Lung (tissue), 12 donors: ENCODE measurements around the gene IGFBP1. TPM values are rescaled to one million over a fixed set of nuclear protein-coding genes. Genes with fewer than 3 reads are reported as not detected.

Source experiments
- ATAC-seq: fragments of 200-7000 bp; cut with Tn5 transposase; one replicate; pipeline ENCODE4 v1.9.1; 2020; ENCODE audit warnings: moderate number of reproducible peaks; ENCODE audit not compliant: insufficient read depth, low FRiP score
- DNase-seq, 3 donors: peaks; one replicate each; pipeline ENCODE4 v3.0.0-alpha.2; 2013 to 2017
- H3K27ac ChIP-seq, 2 donors: one replicate each; pipeline ENCODE4 v1.5.1; 2013; ENCODE audit warnings: mild to moderate bottlenecking in 2 of 2, moderate library complexity in 2 of 2, control low read depth in 1 of 2, inconsistent platforms in 1 of 2, low read depth in 1 of 2, low read length in 1 of 2
- H3K27me3 ChIP-seq, 3 donors: one replicate each; pipeline ENCODE4 v1.5.1; 2013; ENCODE audit warnings: low read length in 2 of 3; ENCODE audit not compliant: control insufficient read depth in 3 of 3, insufficient read depth in 3 of 3
- H3K36me3 ChIP-seq, 4 donors: one replicate each; pipeline ENCODE4 v1.5.1; 2013; ENCODE audit warnings: low read length in 4 of 4, mild to moderate bottlenecking in 1 of 4, moderate library complexity in 1 of 4; ENCODE audit not compliant: control insufficient read depth in 4 of 4, insufficient read depth in 4 of 4
- H3K4me1 ChIP-seq, 5 donors: one replicate each; pipeline ENCODE4 v1.5.1; 2013; ENCODE audit warnings: low read length in 5 of 5, mild to moderate bottlenecking in 2 of 5, moderate library complexity in 1 of 5; ENCODE audit not compliant: control insufficient read depth in 5 of 5, insufficient read depth in 5 of 5
- H3K4me3 ChIP-seq: one replicate; pipeline ENCODE4 v1.5.1; 2013; ENCODE audit warnings: mild to moderate bottlenecking, control low read depth, moderate library complexity
- H3K9ac ChIP-seq, 2 donors: one replicate each; pipeline ENCODE4 v1.5.1; 2013; ENCODE audit warnings: low read length in 2 of 2, control low read depth in 1 of 2; ENCODE audit not compliant: insufficient read depth in 1 of 2
- H3K9me3 ChIP-seq, 4 donors: one replicate each; pipeline ENCODE4 v1.5.1; 2013; ENCODE audit warnings: low read length in 3 of 4, mild to moderate bottlenecking in 1 of 4, moderate library complexity in 1 of 4; ENCODE audit not compliant: control insufficient read depth in 4 of 4, insufficient read depth in 3 of 4
- CTCF ChIP-seq: IDR thresholded peaks from 2 replicates; pipeline ENCODE4 v1.5.1; 2012; ENCODE audit warnings: mild to moderate bottlenecking; ENCODE audit errors: control extremely low read depth, extremely low read depth
- WGBS, 2 donors: extraction: QIAGEN DNeasy Blood & Tissue Kit; methylation state at CpG; one replicate each; pipeline ENCODE4 v1.1.7; 2013; 5-methylcytosine and 5-hydroxymethylcytosine counted together
- polyA plus RNA-seq, 2 donors: library from polyadenylated mRNA; stranded (reverse); fragments of 200-250 nt; gene quantifications; one replicate each; pipeline ENCODE4 v1.2.1, GENCODE V29; 2013
- total RNA-seq, 2 donors: library from RNA; depleted of rRNA in 1 of 2; stranded (reverse); fragments of >200 nt in 1 of 2; gene quantifications; one replicate each; pipeline ENCODE4 v1.2.1, GENCODE V29; 2014 to 2021
- donor health status: control.
- donor health status: control.
- donor health status: Bipolar disorder and iron deficiency.
- donor health status: healthy.
- donor health status: DM: yes; HTN: yes; CAD: no.

Gene IGFBP1
- total and polyA plus RNA-seq, 4 donors: 0.06 TPM; not detected in 3

GRCh38 chr7:45893374-45893995 is 5.2 kb downstream of the IGFBP1 start:
- DNase-seq: no peak
- WGBS, 2 donors: 60 to 67% methylated on average over 5 of the region's 5 CpGs
- no peak overlapping the region for H3K27ac ChIP-seq
- H3K36me3 ChIP-seq: no peaks in the 10 kb centered on the region
- TF ChIP-seq CTCF: no peak
- H3K27me3 ChIP-seq: peaks cover 0 to 11% (median 5%) of the 10 kb centered on the region in 3 donors
- peaks cover 0 to 2% (median 0%) of the 10 kb centered on the region in 4 donors for H3K9me3 ChIP-seq
- H3K4me3 ChIP-seq: no peak overlapping the region
- H3K4me1 ChIP-seq: peaks cover 0 to 8% (median 0%) of the 10 kb centered on the region in 5 donors
- no peak for ATAC-seq
- no peak overlapping the region for H3K9ac ChIP-seq

GRCh38 chr7:45893996-45894664 is 5.8 kb downstream of the IGFBP1 start:
- Histone ChIP-seq H3K27me3 (peaks cover 0 to 10% (median 4%) of the 10 kb centered on the region in 3 donors), H3K9ac (no peak overlapping the region), H3K9me3 (no peaks in the 10 kb centered on the region), H3K36me3 (no peaks in the 10 kb centered on the region), H3K4me1 (peaks cover 0 to 4% (median 0%) of the 10 kb centered on the region in 5 donors), H3K27ac (no peak overlapping the region), H3K4me3 (no peak overlapping the region)
- ATAC-seq (no peak), DNase-seq (no peak)
- WGBS, 2 donors: 79 to 86% methylated on average over 4 of the region's 4 CpGs
- no peak for TF ChIP-seq CTCF

GRCh38 chr7:45894665-45895062 is 6.4 kb downstream of the IGFBP1 start:
- Histone ChIP-seq H3K27ac (no peak overlapping the region), H3K4me1 (peaks cover 0 to 4% (median 0%) of the 10 kb centered on the region in 5 donors), H3K27me3 (peaks cover 0 to 5% (median 4%) of the 10 kb centered on the region in 3 donors), H3K9ac (no peak overlapping the region), H3K36me3 (no peaks in the 10 kb centered on the region), H3K4me3 (no peak overlapping the region), H3K9me3 (no peaks in the 10 kb centered on the region)
- ATAC-seq (no peak), DNase-seq (no peak)
- TF ChIP-seq CTCF: no peak
